CD4-positive, alpha-beta T cell treated with Interleukin-2 at 100 ng/mL for 4 hours (primary cell): ENCODE data around the gene ZNF143.
A peak's percentile ranks its signal among the peaks of the same experiment; 100 is the strongest.

Experiments used
- DNase-seq: peaks from one replicate; pipeline ENCODE4 v3.0.0-alpha.2; 2020; ENCODE audit warnings: low spot score

ZNF143 gene

DNA sequence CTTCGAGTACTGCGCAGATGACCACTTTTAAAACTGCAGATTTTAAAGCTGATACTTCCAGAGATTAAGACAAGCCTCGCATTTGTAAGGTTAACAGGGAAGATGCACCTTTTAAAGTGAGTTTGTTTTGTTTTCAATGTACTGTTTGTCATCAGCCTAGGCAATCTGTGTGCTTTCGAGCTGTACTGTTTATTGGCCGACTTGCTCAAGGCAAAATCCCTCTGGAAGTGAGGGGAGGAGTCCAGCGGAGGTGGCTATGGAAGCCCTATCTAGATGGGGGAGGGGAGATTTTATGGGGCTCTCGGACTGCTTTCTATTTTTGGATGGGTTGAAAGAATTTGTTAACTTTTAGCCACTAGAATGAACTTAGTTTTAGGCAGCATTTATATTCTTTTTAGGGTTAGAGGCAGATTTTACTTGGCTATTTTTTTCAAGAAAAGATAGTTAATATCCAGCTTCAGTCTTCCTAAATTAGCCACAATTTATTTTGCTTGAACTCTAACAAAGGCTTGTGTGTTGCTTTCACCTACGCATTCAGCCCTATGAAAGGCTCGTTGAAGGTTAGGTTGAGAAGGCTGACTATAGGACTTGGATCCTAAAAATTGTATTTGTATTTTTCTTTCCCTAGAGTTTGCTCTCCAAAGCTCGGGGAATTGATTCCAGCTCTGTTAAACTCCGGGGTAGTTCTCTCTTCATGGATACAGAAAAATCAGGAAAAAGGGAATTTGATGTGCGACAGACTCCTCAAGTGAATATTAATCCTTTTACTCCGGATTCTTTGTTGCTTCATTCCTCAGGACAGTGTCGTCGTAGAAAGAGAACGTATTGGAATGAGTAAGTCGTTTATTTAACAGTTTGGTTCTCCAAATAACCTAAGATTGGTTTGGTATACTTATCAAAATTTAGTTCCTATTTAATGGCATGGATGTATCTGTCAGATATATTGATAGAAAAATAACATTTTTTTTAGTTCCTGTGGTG is 114.7 kb downstream of the ZNF143 start:
- DNase-seq = peak; percentile 39

GRCh38 chr11:9576701-9577381 is 116.0 kb downstream of the ZNF143 start:
- DNase-seq = no peak

DNA sequence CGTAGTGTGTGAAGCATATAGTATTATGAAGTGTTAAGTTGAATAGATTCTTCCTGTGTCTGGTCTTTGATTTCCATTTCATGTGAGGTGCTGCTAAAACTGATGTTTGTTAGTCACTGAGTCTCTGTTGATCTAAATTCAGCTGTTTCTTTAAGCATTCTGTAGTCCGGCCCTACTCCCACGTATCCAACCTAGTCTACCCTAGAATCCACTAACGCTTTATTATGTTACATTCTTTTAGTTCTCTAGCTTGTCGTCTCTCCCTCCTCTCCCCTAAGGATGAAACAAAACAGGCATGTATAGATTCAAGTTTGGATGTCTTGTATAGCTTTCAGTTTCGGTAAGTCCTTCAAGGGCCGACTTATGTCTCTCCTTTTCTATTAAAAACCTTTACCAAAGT is 116.7 kb downstream of the ZNF143 start:
- DNase-seq = peak; percentile 39
